GM18870 (cell line): ENCODE results near the gene ZBTB5.
A peak's percentile ranks its signal among the peaks of the same experiment; 100 is the strongest.
"Not testable (repeated sequence)": the region's sequence is repeated elsewhere in the genome, so short reads cannot be mapped to it uniquely, and the experiment has no call there.

ENCODE experiments used
- ATAC-seq: cut with Tn5 transposase; IDR thresholded peaks from one replicate; pipeline ENCODE4 v1.9.1; 2021; ENCODE audit warnings: moderate library complexity; ENCODE audit not compliant: unreplicated experiment

Gene ZBTB5

DNA sequence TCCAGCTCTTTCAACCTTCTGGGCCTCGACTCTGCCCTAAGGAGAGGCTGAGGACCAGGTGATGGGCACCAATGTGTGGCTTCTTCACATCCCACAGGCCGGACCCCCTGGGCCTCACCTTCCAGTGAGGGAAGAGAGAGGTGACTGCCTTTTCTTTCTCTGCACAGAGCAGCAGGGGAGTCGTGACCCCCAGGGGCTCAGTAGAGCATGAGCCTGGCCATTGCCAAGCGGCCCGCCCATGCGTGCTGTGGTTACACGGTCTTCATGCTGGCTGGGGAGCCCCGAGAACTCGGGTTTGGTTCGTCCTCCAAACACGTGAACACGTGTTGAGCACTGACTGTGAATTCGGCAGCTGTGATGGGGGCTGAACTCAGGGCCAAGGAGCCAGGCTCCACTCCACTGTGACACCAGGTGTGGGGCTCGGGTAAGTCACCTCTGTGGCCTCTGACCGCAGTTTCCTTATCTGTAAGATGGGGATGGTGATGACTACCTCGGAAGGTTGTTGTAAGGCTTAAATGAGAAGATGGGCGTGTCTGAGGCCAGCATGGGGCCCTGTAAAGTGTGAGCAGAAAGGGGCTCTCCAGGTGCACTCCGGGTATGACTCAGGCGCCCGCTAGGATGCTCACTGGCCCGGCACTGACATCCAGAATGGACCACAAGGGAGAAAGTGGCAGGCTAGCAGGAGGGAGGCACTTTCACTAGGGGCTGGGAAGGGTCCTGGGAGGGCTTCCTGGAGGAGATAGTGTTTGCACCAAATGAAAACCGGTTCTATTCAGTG lies 56.1 kb downstream of the ZBTB5 start:
- ATAC-seq = peak; percentile 90

DNA sequence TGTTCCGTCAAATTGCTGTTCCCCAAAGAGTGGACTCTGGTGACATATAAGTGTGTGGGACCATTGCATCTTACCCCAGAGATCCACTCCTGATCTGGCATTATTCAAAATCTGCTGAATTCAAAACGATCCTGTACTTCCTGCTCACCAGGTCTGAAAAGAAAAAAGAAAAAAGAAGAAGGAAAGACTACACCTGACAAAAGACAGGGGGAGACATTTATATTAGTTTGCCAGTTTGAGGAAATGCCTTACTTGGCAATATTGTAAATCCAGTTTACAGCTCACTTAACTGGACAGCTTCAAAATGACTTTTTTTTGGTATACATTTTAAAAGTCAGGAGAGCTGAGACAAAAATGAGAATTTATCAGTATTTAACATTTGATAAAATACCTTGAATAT lies 57.8 kb downstream of the ZBTB5 start:
- ATAC-seq = no peak

GRCh38 chr9:37406603-37407401 lies 58.4 kb downstream of the ZBTB5 start:
- no peak for ATAC-seq

- no peak for ATAC-seq
Measured at GRCh38 chr9:37405764-37406380, 59.4 kb downstream of the ZBTB5 start.

- ATAC-seq = no peak
Measured at GRCh38 chr9:37405350-37405749, 59.9 kb downstream of the ZBTB5 start.

DNA sequence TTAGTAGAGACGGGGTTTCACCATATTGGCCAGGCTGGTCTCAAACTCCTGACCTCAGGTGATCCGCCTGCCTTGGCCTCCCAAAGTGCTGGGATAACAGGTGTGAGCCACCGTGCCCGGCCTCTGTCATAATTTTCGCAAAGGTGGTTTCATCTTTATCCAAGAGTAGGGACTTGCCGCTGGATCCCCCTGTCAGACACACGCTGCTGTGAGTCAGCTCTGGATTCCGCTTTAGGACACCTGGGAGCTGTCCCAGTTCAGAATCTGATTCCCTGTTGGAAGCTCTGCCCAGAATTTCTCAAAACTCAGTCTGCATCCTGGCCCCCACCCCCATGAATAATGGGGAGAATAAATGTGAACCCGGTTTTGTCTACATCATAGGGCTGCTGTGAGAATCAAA lies 60.7 kb downstream of the ZBTB5 start:
- no peak for ATAC-seq

DNA sequence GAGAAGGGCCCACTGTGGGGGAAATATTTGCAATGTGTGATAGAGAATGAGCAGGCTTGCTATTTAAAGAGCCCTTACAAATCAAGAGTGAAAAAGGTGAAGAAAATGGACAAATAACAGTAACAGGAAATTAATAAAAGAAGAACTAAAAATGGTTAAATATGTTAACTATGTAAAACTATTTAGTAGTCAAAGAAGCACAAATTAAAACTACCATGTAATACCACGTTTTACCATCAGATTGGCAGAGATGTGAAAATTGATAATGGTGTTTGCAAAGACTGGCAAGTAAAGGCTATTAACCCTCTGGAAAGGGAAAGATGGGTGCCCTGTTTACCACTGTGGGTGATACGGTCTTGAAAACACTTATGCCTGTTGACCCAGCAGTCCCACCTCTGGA lies 65.9 kb downstream of the ZBTB5 start:
- ATAC-seq = no peak

DNA sequence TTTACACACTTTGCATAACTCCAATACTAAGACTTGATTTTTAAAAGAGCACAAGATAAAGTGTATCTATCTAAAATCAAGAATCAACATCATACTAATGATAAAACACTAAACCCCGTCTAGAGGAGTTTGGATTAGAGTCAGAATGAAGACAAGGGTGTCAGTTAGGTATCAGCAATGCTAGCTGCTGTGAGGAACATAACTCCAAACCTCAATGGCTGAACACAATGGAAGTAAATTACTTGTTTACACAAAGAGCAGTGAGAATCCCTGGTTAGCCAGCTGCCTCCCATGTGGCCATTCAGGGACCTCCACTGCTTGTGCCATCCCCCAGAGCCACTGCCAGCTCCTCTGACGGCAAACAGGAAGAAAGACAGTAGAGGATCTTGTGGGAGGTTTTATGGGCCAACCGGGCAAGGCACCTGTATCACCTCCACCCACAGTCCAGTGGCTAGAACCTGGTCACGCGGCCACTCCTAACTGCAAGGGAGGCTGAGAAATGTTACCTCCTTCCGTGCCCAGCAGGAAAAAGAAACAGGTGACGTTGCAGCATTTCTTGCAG lies 66.7 kb downstream of the ZBTB5 start:
- ATAC-seq = no peak

DNA sequence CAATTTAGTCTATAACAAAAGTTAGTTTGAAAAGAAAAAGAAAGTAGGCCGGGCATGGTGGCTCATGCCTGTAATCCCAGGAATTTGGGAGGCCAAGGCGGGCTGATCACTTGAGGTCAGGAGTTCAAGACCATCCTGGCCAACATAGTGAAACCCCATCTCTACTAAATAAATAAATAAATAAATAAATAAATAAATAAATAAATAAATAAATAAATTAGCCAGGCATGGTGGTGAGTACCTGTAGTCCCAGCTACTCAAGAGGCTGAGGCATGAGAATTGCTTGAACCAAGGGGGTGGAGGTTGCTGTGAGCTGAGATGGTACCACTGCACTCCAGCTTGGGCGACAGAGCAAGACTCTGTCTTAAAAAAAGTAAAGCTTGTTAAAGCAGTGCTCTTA lies 67.3 kb downstream of the ZBTB5 start:
- ATAC-seq = not testable (repeated sequence)

DNA sequence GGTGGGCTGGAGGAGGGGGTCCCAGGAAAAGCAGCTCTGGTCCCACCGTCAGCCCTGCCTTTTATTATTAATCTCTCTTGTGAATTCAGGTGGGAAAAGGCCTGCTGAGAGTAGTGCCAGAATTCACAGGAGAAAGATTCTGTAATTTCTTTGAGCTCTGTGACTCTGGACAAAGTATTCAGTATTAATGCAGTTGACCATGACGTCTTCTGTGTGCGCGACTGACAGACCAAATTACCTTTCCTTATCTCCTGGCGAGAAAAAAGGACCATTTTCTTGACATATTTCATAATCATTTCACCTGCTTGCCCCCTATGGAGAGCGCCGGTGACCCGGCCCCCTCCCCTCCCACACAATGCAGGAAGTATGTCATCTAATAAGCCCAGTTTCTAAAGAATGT lies 69.6 kb downstream of the ZBTB5 start:
- ATAC-seq = no peak

DNA sequence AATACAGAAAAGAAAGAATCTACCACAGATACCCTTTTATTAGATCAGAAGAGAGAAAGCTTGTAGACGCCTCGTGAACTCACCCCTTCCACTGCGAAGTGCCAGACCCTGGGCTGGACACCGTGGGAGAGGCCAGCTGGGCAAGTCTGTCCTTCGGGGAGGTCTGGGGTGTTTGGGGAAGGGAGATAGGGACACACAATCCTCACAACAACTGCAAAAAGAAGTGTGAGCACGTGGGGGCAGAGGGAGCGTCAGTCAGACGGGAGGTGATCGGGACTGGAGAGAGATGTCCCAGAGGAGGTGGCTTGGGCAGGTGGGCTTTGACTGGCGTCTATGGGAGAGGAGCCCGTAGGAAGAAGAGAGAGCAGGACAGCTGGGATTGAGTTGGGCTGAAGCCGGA lies 70.0 kb downstream of the ZBTB5 start:
- ATAC-seq = no peak

GRCh38 chr9:37392272-37392671 lies 73.0 kb downstream of the ZBTB5 start:
- ATAC-seq = no peak

DNA sequence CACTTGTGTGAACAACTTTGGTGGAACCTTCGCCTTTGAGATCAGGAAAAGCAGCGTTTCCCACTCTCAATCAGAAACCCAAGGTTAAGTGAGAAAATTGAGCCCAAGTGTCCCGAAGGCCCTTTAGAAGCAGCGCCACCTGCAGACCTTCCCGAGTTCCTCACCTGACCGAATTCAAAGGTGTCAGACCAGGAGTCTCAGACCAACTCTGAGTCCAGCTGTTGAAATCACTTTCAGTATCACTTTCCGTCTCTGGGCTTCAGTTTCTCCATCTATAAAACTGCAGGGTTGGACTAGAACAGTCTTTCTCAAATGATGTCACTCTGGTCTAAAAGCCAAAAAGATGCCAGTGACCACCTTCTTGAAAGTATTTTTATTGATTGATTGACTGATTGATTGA lies 74.5 kb downstream of the ZBTB5 start:
- peak; percentile 86 for ATAC-seq
